SKM-1 treated with dmso at 0.1 percent for 144 hours (cell line): Measurements from ENCODE around the gene ITSN2.
A peak's percentile ranks its signal among the peaks of the same experiment; 100 is the strongest.

Experiments used
- DNase-seq: peaks from one replicate; lab custom pipeline; 2025; ENCODE audit not compliant: unreplicated experiment; lab: John Stamatoyannopoulos, UW

ITSN2 gene

DNA sequence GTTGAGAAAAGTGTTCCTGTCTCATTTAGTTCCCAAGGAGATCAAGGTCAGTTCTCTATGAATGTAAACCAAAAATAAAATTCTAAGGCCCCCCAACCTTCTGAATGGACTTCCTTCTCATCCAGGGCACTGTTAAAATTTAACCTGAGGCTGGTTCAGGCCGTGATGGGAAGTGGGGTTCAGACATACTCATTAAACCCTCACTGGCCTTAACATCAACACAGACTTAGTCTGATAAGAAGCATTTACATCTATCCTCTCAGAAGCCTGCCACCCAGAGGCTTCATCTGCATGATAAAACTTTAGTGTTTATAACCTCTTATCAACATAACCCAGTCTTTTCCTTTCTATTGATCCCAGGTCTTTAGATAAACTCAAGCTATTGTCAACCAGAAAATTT lies 22.4 kb downstream of the ITSN2 start:
- no peak for DNase-seq

DNA sequence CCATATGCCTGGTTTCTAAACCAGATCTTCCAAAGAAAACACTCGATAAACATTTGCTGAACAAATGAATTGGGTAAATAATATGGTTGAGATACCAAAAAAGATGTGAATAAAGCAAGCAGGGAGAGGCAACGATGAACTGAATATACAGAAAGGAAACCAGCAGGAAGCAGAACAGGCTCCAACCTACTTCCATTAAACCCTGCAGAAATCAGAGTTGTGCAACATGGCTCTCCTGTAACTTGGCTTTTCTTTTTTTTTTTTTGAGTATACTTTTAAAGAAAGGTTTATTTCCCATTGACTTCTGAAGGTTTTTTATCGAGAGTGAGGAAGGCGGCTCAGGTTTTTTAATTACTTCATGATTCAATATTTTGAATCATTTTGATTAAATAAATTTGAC lies 23.5 kb downstream of the ITSN2 start:
- DNase-seq = no peak

DNA sequence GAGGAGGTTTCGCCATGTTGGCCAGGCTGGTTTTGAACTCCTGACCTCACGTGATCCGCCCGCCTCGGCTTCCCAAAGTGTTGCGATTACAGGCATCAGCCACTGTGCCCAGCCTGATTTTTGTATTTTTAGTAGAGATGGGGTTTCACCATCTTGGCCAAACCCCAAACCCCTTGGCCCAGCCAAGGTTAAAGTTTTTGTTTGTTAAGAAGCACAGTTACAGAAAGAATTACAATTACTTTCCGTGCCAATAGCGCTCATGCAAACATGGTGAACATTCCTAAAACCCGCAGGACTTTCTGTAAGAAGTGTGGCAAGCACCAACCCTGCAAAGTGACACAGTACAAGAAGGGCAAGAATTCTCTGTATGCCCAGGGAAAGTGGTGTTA lies 26.1 kb downstream of the ITSN2 start:
- no peak for DNase-seq

DNA sequence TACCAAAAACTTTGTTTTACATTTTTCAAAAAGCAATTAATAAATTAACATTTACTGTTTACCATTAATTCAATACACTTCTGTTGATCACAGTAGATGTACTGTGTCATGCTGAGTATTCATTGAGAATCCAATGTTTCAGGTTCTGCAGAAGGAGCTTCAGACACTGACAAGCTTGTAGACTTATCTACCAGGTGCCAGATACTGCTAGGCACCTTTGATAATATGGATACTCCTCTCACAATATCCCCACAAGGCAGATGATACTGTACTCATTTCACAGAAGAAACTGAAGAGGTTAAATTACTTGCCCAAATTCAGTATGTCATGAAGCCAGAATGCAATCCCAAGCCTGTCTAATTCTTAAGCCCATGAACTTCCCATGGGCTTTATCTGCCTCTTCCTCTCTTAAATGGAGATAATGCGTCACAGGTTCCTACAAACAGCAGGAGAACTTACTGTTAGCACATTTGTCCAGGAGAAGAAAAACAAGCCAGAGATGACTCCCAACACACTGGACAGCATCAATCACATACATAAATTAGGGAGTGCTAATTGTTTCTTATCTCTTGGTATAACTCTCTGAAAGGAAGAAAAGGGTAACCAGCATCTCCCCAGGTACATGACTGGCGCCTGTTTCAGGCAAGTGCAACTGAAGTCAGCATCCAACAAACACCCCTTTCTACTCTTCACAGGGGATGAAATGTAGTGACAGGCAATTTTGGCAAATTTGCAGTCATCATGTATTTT lies 27.4 kb downstream of the ITSN2 start:
- no peak for DNase-seq

DNA sequence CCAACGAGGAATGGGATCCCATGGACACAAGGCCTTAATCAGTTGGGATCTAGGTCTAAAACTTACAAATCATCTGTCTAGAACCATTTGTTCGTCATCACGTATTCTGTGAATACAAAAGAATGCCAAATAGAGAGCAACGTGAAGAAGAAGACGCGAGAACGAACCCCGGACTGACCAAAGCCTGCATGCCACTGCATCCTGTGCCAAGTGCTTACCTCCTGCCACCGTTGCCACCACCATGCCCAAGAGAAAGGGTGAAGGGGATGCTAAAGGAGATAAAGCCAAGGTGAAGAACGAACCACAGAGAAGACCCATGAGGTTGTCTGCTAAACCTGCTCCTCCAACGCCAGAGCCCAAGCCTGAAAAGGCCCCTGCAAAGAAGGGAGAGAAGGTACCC lies 30.2 kb downstream of the ITSN2 start:
- no peak for DNase-seq

DNA sequence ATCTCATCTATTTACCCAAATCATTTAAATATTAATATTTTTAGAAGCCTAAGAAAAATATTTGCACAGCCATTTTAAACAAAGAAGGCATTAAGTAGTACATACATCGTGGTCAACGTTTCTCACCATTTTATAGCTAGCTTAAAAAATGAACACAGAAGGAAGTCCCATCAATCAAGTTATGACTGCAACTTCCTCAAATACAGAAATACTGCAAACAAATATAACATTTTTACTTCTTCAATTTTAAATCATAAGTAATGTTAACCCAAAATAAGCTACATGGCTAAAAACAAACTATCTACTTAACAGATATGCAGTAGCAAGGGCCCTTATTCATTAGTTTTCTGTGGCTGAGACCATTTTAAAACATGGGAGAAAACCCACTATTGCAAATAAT lies 30.6 kb downstream of the ITSN2 start:
- peak; percentile 19 for DNase-seq

DNA sequence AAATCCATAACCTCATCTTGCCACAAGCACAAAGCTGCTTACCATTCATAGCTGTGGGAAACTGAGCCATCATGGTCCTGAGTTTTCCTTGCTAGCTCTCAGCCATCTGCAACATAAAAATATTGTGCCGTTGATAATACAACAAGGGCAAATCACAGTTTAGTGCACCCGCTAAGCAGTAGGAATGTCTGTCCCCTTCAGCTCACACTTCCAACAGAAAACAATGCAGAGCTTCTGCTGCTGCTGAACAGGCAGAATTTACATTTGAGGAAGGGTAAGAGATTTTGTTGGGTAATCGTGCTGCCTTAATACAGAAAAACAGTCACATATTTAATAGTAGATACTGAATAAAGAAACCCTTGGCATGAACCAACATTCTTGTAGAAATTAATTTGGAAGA lies 32.3 kb downstream of the ITSN2 start:
- no peak for DNase-seq

DNA sequence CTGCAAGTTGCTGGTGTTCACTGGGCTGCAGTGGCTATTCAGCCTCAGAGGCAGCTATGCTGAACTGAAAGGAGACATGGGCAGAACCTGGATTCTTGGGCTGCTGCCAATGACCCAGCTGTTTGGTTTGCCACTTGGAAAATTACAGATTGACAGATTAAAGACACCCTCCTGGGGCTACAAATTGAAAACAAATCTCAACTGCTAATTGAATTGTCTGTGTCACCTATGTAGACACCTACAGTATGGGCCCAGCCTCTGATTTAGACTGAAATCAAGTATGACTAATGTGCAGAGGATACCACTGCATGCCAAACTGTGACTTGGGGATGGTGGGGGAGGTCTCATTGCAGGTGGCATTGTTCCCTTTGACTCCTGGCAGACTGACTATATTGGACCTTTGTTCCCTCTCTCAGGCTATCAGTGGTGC lies 42.8 kb downstream of the ITSN2 start:
- DNase-seq = no peak

DNA sequence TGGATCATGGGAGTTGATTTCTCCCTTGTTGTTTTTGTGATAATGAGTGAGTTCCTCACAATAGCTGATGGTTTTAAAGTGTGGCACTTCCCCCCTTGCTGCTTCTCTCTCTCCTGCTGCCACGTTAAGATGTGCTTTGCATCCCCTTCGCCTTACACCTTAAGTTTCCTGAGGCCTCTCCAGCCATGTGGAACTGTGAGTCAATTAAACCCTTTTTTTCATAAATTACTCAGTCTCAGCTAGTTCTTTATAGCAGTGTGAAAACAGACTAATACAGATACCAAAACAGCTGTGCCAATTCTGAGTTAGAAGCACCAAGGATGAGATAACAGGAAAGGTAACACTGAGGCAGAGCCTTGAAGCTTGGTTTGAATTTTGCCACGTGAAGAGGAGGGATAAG lies 44.7 kb downstream of the ITSN2 start:
- no peak for DNase-seq

DNA sequence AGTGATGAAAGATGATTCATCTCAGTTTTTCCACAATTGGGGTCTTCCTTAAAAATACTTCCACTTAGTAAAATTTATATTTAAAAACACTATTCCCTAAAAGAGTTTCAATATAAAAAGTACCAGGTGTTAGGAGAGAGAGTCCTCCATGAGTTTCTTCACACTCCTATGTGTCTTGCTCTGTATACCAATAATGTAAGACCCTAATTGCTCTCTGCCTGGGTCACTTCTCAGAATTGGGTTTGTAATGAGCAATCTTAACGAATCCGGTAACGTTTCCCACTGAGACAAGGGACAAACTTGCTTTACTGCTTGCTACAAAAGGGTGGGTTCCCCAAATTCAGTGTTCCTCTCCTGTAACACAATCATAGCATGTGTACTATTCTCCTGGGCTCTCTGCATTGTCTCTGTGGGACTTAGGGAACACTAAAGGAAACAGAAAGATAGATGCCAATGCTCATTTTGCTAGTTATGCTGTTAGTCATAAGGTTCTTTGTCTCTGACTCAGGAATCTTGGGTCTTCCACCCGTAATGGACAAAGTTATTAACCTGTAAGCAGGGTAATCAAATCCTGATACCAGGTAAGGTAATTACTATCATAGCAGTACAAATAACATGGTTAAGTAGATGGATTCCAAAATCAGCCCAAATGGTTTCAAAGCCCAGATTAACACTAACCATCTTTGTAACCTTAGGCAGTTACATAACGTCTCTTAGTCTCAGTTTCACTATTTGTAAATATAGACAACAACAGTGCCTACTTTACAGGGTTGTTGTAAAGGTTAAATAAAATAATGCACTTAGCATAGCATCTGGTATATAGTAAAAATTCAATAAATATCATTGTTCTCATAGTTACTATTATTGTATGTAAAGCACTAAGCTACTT lies 46.3 kb downstream of the ITSN2 start:
- no peak for DNase-seq

DNA sequence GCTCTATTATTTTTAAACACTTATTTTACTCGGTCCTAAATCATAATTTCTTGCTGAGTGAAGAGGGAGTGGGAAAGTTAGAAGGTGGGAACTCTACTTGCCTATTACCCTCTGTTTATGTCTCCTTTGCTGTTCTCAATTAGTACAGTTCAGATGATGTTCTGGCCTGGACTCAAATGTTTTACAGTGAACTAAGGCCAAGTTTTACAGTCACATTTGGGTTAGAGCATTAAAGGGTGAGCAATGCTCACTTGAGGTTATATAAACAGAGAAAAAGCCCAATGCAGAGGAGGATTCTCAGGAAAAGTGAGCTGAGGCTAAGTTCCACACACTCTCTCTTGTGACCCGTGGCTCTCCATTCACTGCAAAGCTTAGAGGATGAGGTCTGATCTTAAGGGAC lies 52.4 kb downstream of the ITSN2 start:
- DNase-seq = no peak

DNA sequence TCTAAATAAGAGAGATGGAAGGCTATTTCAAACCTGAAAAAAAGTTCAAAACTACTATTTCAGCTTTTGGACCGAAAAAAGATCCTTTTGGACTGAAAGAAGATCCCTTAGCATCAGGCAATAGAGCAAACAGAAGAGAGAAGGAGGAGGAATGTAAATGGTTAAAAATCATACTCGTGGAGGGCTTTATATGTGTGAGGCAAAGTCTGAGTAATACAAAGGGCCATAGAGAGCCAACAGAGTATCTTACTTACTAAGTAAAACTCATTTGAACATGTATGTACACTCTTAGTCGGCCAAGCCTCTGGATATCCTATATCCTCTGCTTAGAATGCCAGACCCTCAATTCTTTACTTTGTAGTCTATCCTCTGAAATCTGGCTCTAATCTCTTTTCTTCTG lies 55.7 kb downstream of the ITSN2 start:
- no peak for DNase-seq

DNA sequence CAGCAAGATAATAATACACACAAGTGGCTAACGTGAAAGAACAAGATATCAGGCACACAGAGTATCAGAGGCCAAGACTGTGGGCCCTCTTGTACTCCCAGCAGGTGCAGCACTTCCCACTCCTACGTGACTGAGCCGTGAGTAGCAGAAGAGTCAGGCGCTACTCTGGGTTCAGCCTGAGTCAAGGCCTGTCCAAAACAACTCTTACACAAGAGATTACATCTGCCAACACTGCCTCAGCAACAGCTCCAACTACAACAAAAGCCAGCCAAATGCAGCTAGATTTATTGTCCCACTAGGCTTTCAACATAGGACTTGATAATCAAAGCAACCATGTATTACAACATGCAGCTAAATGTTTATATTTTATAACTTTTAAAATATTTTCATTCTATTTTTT lies 56.2 kb downstream of the ITSN2 start:
- no peak for DNase-seq

DNA sequence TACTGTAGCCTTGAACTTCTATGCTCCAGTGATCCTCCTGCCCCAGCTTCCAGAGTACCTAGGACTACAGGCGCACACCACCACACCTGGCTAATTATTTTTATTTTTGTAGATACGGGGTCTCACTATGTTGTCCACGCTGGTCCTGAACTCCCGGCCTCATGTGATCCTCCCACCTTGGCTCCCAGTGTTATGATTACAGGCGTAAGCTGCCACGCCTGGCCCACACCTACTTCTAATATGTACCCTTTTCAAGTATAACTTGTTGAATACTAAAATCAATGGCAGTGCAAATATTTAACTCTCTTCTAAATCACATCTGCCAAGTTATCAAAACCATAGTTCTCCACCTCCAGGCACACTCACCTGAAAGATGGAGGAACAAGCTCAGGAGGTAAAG lies 58.7 kb downstream of the ITSN2 start:
- DNase-seq = no peak

DNA sequence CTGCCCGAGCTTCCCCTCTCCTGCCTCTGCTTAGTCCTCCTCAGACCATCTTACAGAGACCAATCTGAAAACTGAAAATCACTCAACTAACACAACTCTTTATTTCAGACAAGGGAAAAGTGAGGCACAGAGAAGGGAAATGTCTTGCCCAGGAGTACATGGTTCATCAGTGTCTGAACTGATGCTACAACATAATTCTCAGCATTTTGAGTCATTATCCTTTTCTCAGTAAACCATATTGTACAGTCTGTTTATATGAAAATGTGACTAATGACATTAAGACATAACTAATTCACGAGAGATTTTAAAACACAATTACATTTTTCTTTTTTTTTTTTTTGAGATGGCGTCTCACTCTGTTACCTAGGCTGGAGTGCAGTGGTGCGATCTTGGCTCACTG lies 62.7 kb downstream of the ITSN2 start:
- no peak for DNase-seq

DNA sequence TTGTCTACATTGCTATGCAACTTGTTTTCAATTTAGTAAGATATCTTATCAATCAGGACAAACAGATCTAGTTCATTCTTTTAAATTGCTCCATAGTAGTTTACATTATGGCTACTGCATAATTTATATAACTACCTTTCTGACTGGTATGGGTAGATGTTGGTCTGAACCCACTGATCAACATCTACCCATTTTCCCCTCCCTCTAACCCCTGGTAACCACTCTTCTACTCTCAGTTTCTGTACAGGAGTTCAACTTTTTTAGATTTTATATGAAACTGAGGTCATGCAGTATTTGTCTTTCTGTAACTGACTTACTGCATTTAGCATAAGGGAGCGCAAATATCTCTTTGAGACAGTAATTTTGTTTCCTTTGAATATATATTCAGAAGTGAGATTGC lies 73.2 kb downstream of the ITSN2 start:
- DNase-seq = no peak

DNA sequence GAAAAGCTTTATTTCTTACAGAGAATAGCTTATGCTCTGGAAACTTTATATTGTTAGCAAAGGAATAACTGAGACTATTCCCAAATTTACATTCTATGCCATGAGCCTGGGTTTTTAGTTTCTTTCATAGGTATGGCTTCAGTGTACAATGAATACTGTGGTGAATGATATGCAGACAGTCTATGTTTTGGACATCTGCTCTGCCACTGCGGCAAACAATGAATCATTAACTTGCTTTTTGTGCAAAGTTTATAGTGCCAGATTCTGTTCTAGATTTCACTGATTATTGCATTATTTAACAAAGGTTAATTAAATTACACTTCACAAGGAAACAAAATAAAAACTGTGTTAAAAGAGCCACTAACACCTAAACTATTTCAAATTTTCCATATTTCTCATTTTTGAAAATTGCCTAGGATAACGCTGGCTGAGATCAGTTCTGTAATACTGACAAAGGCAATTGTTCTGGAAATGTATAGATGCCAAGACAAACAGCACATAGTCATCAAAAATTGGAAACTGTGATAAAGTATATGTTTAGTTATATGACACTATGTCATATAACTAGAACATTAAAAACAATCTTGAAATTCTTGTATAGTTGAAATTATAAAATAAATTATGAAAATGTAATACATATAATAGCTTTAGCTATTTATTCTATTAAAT lies 74.7 kb downstream of the ITSN2 start:
- no peak for DNase-seq

DNA sequence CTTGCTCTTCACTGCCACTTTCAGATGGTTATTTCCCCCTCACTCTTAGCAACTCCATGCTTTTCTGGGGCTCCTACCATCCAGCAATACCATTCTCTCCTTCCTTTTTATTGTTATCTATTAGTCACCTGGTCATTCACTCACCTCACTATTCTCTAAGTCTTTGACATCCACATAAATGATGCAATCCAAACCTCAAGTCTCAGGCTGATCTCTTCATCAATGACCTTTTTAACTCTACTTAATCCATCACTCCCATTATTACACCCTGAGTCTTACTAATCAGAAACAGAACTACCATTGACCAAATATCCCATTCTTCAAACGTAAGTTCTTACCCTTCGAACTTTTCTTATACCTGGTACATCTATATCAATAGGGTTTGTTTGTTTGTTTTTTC lies 79.7 kb downstream of the ITSN2 start:
- DNase-seq = no peak

DNA sequence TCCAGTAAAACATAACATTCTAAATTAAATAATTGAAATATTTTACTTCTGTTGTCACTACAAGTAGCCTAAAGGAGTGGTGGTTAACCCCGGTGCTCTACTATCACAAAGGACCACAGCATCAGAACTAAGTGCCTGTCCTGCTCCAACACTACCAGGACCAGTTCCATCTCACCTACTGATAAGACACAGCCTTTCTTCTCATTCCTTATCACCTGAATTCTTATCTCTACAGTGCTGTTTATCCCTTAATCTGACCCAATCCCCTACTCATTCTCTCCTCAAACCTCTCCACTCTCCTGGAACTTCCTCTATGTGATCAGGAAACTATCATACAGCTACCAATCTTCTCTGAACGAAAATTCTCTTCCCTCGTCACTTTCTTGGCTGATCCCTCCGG lies 80.2 kb downstream of the ITSN2 start:
- no peak for DNase-seq

DNA sequence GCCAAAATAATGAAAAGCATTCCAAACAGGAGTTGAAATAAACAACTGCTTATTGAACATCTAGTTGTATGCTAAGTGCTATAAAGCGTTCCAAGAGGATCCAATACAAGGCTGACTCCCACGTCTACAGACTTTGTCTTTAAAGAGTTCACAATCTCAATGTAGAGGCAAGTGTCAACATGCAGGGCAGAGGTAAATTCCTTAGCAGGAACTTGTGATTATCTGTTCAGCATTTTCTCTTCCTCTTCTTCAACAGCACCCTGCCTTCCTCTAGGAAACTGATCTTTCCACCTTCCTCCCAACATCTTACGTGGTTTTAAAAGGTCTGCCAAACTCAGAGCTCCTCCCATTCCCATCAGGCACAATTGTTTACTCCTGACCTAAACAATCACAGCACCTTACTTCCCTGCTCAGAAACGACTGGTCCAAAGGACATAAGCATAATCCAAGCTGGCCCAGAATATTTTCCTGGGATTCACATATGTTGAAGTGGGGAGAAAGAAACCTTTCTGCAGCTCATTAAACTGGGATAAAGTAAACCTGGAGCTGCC lies 83.9 kb downstream of the ITSN2 start:
- DNase-seq = no peak

DNA sequence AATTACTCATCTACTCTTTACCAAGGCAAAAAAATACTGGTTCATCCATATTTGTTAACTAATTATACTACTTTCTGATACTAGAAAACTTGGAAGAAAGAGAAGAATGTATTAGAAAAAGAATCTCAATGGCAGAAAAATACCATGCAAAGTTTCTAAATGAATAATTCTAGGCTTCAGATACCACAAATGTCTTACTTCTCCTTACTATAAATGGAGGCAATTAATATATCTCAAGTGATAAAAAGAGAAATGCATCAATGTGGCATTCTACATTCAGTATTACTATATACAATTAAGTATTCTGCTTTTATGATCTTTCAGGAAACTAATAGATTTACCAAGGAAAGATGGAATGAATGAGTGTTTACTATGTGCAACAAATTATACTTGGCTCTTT lies 85.5 kb downstream of the ITSN2 start:
- no peak for DNase-seq

DNA sequence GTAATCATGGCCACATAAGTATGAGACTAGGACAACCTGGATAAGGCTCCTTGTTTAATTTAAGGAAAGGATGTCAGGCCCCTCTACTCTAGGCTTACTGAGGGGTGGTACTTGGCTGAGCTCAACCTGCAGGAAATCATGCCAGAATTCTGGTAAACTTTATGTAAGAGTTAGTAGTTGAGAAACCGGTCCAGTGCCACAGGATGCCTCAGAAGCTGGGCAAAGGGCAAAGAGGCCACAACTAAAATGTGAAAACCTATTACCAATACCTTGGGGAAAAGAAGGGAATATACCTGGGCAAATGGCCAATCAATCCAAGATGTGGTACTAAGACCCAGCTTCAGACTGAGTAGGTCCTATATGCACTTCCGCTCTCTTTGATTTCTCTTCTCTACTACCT lies 86.7 kb downstream of the ITSN2 start:
- DNase-seq = no peak
